Fibroblast of gingiva (primary cell): ENCODE data around the gene GGA1.
"Not testable (repeated sequence)": the region's sequence is repeated elsewhere in the genome, so short reads cannot be mapped to it uniquely, and the experiment has no call there.

ENCODE experiments used
- DNase-seq: peaks from one replicate; pipeline ENCODE4 v3.0.0-alpha.2; 2011; ENCODE audit warnings: low read depth

Gene GGA1

GRCh38 chr22:37650463-37651136 lies 42.0 kb downstream of the GGA1 start:
- DNase-seq: no peak

DNA sequence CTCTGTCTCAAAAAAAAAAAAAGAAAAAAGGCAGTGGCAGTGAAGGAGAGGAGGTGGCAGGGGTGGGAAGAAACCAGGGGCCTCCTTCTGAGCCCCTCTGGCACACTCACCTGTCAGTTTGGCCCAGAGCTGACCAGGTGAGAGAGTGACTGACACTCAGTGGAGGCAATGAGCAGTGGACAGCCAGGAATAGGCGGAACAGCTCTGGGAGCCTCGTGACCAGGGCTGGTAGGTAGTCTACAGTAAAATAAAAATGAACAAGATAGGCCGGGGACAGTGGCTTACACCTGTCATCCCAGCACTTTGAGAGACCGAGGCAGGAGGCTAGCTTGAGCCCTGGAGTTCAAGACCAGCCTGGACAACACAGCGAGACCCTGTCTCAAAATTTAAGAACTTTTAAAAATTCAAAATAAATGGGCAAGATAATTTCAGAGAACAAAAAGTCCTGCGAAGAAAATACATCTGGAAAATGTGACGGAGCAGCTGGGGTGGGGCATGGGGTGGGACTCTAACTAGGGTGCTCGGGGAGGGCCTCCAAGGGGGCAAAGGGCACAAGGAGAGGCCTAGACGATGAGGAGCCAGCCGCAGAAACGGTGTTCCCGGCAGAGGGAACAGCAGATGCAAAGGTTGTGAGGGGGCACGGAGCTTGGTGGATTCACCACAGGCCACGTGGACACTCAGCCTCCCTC lies 46.1 kb downstream of the GGA1 start:
- DNase-seq: no peak

DNA sequence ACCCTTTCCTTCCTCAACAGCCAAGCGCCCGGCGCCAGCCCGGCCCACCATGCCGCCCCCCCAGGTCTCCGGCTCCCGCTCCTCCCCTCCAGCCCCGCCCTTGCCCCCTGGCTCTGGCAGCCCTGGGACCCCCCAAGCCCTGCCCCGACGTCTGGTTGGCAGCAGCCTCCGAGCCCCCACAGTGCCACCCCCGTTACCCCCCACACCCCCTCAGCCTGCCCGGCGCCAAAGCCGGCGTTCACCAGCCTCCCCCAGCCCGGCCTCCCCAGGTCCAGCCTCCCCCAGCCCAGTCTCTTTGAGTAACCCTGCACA lies 46.6 kb downstream of the GGA1 start:
- no peak for DNase-seq

GRCh38 chr22:37656583-37656982 lies 47.9 kb downstream of the GGA1 start:
- DNase-seq: not testable (repeated sequence)

DNA sequence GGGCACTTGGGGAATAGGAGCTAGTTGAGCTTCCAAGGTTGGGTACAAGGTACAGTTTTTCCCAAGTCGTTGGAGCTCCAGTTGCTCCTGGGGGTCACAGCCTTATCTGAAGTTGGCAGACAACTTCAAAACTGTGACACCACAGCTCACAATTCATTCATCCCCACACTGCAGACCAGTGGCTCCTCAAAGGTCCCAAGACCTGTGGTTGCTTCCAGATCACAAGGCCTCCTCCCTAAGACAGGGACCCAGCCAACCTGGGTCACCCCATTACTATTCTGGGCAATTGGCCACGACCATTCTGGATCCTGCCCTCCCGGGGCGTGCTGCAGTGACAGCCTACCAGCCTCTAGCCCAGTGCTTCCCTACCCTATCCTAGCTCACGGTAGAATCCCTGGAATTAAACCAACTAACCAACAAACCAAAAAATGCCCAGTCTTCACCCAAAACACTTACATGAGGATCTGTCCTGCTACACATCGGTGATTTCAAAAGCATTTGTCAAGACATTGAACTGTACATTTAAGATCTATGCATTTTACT lies 49.0 kb downstream of the GGA1 start:
- no peak for DNase-seq

DNA sequence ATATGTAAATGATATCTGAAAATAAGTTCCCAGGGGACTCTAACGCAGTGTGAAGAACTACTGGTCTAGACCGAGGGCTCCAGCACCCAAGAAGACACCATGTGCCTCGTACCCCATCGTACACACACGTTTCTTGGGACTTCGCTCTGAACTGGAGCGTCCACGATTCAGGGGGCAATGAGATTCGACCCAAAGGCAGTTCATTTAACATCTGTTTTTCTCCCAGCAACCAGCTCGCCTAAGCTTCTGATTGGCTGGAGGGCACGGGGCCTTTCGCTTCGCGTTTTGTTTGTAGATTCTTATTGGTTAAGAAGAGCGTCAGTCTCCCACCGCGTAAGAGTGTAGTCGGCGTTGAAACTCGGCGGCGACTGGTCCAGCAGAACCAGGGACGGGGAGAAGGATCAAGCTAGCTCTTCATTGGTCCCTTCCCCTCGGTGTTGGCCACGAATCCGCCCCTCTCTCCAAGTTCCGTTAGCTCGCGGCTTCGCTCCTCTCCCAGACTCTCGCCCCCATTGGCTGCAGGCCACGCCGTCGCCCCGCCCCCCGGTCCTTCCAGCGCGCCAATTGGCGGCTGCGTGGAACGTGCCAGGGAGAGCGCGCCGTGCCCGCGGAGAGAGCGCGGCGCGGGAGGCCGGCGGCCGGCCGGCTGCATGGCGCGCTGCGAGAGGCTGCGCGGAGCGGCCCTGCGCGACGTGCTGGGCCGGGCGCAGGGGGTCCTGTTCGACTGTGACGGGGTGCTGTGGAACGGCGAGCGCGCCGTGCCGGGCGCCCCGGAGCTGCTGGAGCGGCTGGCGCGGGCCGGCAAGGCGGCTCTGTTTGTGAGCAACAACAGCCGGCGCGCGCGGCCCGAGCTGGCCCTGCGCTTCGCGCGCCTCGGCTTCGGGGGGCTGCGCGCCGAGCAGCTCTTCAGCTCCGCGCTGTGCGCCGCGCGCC lies 49.8 kb downstream of the GGA1 start, which contains the start of gene PDXP:
Gene PDXP, plus strand, starts transcription at position 591 of the 933 bp plus-strand sequence. Its CDS starts 60 bp downstream, at position 651.
- peak; percentile 100 for DNase-seq

DNA sequence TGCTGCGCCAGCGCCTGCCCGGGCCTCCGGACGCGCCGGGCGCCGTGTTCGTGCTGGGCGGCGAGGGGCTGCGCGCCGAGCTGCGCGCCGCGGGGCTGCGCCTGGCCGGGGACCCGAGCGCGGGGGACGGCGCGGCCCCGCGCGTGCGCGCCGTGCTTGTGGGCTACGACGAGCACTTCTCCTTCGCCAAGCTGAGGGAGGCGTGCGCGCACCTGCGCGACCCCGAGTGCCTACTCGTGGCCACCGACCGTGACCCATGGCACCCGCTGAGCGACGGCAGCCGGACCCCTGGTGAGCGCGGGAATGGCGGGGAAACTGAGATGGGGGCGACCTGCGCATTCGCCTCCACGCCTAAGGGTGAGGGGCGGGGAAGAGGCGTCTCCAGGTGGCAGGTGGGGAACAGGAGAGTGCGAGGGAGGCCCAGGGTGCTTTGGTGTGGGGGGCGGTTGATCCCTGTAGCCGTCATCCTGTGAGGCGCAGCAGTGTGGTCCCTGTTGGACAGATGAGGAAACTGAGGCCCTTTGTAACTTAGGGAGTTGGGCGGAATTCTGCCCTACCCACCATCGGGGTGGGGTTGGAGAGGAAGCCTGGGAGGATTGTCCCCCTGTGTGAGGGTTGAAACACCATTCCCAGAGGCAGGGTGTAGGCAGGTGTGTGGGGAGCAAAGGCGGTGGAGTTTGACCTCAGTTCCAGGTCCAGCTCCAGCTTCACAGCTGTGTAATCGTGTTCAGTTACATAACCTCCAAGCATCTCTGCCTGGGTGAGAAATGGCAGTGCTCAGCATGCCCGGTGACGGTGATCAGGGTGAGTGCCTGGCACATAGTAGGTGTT lies 50.6 kb downstream of the GGA1 start:
- DNase-seq: no peak

DNA sequence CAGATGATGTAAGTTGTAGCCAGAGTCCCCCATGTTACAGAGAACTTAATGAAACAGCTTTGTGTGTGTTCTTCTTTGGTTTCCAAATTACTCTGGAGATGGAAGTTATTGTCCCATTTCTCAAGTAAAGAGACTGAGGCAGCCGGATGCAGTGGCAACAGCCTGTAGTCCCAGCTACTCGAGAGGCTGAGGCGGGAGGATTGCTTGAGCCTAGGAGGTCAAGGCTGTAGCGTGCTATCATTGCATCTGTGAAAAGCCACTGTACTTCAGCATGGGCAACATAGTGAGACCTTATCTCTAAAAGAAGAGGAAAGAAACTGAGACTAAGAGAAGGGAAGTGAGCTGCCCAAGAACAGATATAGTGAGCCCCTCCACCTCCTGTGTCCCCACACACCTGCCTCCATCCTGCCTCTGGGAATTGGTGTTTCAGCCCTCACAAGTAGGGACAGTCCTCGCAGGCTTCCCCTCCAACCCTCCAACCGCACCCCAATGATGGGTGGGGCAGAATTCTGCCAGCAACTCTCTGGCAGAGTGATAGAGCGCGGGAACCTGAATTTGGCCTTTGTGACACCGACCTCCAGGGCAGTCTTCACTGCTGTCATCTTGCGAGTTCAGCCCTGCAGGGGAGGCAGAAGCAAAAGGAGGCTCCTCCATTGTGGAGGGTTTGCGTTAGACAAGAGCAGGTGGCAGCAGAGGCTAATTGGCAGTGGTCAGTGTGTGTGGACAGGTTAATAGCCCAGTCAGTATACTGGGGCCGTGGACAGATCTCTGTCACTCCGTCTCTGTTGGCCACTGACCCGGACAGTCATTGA lies 51.5 kb downstream of the GGA1 start:
- DNase-seq: no peak

DNA sequence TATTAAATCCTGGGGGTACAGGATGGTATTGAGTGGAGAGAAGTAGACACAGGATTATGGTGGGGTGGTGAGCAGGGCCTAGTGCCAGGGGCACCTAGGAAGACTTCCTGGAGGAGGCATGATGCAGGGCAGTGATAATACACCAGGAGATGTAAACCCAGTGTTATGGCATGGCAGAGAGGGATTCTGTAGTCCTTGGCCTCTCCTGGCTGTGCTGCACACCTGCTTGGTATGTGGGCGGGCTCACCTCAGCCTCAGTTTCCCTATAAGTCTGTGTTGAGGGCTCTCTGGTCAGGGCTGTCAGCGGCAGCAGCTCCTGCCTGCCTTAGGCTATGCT lies 52.0 kb downstream of the GGA1 start:
- no peak for DNase-seq

DNA sequence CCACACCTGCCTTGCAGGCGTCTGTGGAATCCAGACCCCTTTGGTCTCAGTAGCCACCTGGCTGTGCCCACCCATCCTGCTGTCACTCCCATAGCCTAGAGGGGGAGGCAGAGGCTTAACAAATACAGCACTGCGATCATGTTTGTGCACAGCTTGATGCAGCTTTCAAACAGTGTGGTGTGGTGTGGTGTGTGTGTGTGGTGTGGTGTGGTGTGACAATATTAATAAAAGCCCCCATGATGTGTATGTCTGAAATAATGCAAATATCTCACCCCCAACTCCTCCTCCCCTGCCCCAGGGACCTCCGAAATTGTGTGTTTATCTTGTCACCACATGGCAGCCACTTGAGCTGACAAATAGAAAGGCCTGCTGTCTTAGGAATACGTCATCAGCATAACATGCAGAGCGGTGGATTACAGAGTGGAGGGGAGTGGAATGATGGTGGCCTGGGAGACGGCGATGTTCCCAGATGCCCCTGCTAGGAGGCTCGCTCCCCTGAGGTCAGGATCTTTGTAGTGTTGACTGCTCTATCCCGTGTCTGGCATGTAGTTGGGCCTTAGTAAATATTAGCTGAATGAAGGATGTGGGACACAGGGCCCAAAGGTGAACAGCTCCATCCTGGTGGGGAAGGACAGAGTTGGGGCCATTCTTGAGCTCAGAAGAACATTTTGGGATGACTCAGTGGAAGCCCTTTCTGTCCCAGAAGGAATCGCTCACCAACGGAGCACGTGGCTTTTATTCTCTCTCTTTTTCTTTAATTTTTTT lies 52.7 kb downstream of the GGA1 start:
- peak; percentile 75 for DNase-seq

GRCh38 chr22:37662039-37662438 lies 53.4 kb downstream of the GGA1 start:
- no peak for DNase-seq

GRCh38 chr22:37663521-37664140 lies 55.0 kb downstream of the GGA1 start:
- DNase-seq: peak; percentile 61

GRCh38 chr22:37664249-37665101 lies 55.8 kb downstream of the GGA1 start:
- DNase-seq: peak; percentile 29

- no peak for DNase-seq
Observed at GRCh38 chr22:37665487-37665886, 56.9 kb downstream of the GGA1 start.

DNA sequence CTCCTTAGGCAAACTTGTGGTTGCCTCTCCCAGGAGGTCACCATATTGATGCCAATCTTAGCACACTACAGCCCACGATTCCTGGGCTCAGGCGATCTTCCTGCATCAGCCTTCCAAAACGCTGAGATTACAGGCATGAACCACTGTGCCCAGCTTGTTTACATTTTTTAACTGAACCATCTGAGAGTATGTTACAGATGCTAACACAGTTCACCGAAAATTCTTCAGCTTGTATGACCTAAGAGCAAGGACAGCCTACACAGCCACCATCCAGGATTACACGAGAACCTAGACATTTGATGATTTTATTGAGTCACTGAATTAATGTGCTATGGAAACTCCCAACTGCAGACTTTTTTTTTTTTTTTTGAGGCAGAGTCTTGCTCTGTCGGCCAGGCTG lies 61.0 kb downstream of the GGA1 start:
- DNase-seq: peak; percentile 98

DNA sequence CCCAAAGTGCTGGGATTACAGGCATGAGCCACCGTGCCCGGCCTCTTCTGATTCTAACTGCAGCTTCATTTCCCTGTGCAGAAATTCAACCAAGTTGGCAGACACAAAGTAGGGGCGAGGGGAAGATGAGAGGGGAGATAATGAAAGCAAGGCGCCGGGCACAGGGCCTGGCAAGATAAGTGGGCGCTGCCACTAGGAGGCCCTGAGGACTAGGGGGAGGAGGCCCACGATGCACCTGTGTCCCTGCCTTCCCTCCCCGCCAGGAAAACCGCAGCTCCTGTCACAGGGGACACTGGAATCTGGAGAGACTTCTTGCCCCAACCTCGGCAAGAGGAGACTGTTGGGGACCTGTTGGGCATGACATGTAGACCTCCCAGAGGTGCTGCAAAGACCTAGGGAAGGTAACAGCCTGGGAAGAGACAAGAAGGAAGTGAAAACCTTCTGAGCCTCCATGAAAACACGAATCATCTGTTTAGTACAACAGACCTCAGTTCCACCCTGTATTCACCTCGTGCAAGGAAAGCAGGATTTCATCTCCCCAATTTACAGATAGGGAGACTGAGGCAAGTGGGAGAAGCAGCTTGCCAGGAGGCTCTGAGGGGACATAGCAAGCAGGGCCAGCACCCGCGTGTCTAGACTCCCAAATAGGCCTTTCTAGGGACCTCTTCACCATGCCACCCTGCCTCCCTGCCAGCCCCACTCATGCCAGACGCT lies 63.7 kb downstream of the GGA1 start:
- no peak for DNase-seq

DNA sequence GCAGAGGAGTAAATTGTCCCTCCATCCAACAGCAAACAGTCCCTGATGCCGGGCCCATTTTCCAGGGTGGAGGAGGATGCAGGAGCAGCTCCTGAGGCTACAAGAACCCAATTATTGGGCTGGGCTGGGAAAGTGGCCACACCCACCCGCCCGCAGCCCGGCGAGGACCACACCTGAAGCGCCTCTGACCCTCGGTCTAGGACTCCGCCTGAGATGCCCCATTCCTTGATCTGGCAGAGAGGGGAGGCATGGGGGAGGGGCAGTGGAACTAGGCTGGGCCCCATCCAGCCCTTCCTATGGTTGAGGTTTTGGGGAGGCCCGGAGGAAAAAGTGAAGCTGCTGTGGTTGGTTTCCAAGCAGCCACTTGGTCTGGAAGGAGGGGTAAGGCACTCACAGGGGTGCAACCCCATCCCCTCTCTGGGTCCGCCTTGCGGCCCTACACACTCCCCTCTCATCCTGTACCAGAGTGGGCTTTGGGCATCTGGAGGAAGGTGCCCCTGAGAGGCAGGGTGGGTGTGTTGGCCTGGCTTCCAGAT lies 64.4 kb downstream of the GGA1 start:
- no peak for DNase-seq

DNA sequence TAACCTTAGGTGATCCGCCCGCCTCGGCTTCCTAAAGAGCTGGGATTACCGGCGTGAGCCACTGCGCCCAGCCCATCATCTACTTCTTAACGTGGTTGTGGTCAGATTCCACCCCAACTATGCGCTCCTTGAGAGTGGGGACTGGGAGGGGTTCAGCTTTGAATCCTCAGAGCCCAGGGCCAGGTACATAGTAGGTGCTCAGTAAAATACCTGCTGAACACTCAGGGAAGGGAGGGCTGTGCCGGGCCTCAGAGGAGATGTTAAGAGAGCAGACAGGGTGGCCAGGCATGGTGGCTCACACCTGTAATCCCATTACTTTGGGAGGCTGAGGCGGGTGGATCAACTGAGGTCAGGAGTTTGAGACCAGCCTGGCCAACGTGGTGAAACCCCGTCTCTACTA lies 65.6 kb downstream of the GGA1 start:
- no peak for DNase-seq
